Fibroblast of skin of left quadriceps (primary cell): Measurements from ENCODE around the gene CEP57.

Experiments used
- DNase-seq, 2 experiments: peaks; one replicate each; pipeline ENCODE4 v3.0.0-alpha.2; 2013; ENCODE audit warnings: low read depth in 2 of 2

CEP57 gene

GRCh38 chr11:95790123-95790932, at the start of gene CEP57:
TSS of gene CEP57 (plus strand) at chr11:95790498. CDS start at chr11:95790699, 201 bp downstream.
- DNase-seq = peak; percentile 97 to 98

GRCh38 chr11:95750101-95750500, 40.2 kb upstream of the CEP57 start:
- DNase-seq = no peak

- no peak for DNase-seq
Measured at GRCh38 chr11:95751515-95751914, 38.8 kb upstream of the CEP57 start.

- DNase-seq = no peak
Measured at GRCh38 chr11:95760941-95761340, 29.4 kb upstream of the CEP57 start.

GRCh38 chr11:95762534-95762933, 27.8 kb upstream of the CEP57 start:
- DNase-seq = peak; percentile 9 to 17

- DNase-seq = peak; percentile 44 to 55
Measured at GRCh38 chr11:95764267-95764898, 25.9 kb upstream of the CEP57 start.

GRCh38 chr11:95766701-95767100, 23.6 kb upstream of the CEP57 start:
- no peak for DNase-seq

- DNase-seq = peak; percentile 47 to 48
Measured at GRCh38 chr11:95767498-95767897, 22.8 kb upstream of the CEP57 start.

- no peak for DNase-seq
Measured at GRCh38 chr11:95768521-95768920, 21.8 kb upstream of the CEP57 start.

- DNase-seq = no peak
Measured at GRCh38 chr11:95776859-95777258, 13.4 kb upstream of the CEP57 start.

- DNase-seq = no peak
Measured at GRCh38 chr11:95778699-95779098, 11.6 kb upstream of the CEP57 start.

GRCh38 chr11:95780544-95780943, 9.8 kb upstream of the CEP57 start:
- no peak for DNase-seq

- DNase-seq = no peak
Measured at GRCh38 chr11:95788921-95789505, 1.3 kb upstream of the CEP57 start.

- peak; percentile 99 for DNase-seq
Measured at GRCh38 chr11:95789506-95790122, 684 bp upstream of the CEP57 start, which contains the start of gene FAM76B. TSS of gene FAM76B (minus strand) at chr11:95789782. CDS start at chr11:95789478, 304 bp downstream.

GRCh38 chr11:95790933-95791708, 823 bp downstream of the CEP57 start:
- DNase-seq = peak in 1 of 2 experiments; percentile 8

GRCh38 chr11:95791709-95792033, 1.4 kb downstream of the CEP57 start:
- no peak for DNase-seq

GRCh38 chr11:95792200-95792599, 1.9 kb downstream of the CEP57 start:
- DNase-seq = no peak

GRCh38 chr11:95792700-95793099, 2.4 kb downstream of the CEP57 start:
- no peak for DNase-seq

GRCh38 chr11:95793116-95793515, 2.8 kb downstream of the CEP57 start:
- DNase-seq = no peak

- no peak for DNase-seq
Measured at GRCh38 chr11:95794086-95794485, 3.8 kb downstream of the CEP57 start.

- no peak for DNase-seq
Measured at GRCh38 chr11:95795627-95796295, 5.5 kb downstream of the CEP57 start.
